AG04450 (cell line): ENCODE measurements around the gene SFRP5. TPM values are rescaled to one million over a fixed set of nuclear protein-coding genes. Genes with fewer than 3 reads are reported as not detected.

ENCODE experiments used
- CTCF ChIA-PET: fragments of 300-600, 350-600 bp; formaldehyde crosslinking; extraction: SDS; loops from one replicate; lab custom pipeline; 2022; ENCODE audit warnings: antibody characterized with exemption, inconsistent platforms; lab: Charles Lee
- POLR2A ChIA-PET: fragments of 350-600 bp; formaldehyde crosslinking; extraction: SDS; loops from one replicate; lab custom pipeline; 2021; ENCODE audit warnings: antibody characterized with exemption, inconsistent platforms; lab: Yijun Ruan, JAX
- DNase-seq: peaks from one replicate; pipeline ENCODE4 v3.0.0-alpha.2; 2011; ENCODE audit warnings: low read depth, low spot score
- H3K27ac ChIP-seq: one replicate; pipeline ENCODE4 v1.5.1; 2012; ENCODE audit warnings: low read depth, low read length, control low read depth
- H3K27me3 ChIP-seq: one replicate; pipeline ENCODE4 v1.6.0; 2012; ENCODE audit warnings: low read length; ENCODE audit not compliant: control insufficient read depth, insufficient read depth
- H3K4me3 ChIP-seq: 2 replicates; pipeline ENCODE4 v1.5.1; 2011; ENCODE audit warnings: mild to moderate bottlenecking, low read depth, low read length, control low read depth
- H3K9me3 ChIP-seq: 2 replicates; pipeline ENCODE4 v1.5.1; 2012; ENCODE audit warnings: low read length; ENCODE audit not compliant: control insufficient read depth, insufficient read depth
- polyA plus RNA-seq: library from polyadenylated mRNA; depleted of rRNA; stranded (reverse); fragments of >200 nt; gene quantifications from 2 replicates; pipeline ENCODE4 v1.2.3, GENCODE V29; 2011
- TF ChIP-seq, protein P1 (sequence below): IDR thresholded peaks from 2 replicates; pipeline ENCODE4 v1.5.1; 2011; ENCODE audit warnings: low read depth, low read length, control low read depth, inconsistent platforms

The SFRP5 gene
- polyA plus RNA-seq, 1 experiment = not detected

DNA sequence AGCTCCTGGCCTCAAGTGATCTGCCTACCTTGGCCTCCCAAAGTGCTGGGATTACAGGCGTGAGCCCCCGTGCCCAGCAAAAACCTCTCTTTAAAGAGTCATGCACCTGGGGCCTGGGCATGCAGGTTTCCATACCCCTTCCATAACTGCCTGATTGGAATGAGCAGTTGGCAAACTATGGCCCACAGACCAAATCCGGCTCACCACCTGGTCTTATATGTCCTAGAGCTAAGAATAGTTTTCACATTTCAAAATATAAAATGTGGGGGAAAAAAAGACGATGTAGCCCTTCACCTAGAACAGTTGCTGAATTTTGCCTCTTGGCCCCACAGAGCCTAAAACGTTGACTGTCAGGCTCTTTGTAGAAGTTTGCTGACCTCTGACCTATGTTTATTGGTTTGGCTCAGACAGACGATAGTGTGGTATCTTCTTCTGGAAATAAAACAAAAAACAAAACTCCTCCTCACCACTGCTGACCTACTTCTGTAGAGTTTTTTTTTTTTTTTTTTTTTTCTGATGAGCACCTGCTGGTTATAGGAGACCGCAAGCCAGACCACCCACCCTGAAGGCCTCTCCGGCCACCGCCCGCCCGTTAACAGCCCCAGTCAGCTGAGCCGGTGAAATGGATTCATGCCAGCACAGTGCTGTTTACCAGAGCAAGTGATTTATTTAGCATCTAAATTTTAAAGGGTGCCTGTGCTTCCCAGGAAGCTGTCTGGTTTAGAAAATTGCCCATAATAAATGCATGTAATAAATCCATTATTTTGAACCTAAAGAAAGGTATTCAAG, 33.5 kb upstream of the SFRP5 start:
- Histone ChIP-seq H3K4me3 (no peak overlapping the region), H3K27me3 (peaks cover 5% of the 10 kb centered on the region), H3K27ac (no peak overlapping the region), H3K9me3 (no peaks in the 10 kb centered on the region)
- ChIA-PET POLR2A (no interaction called here), CTCF (interaction anchor here (0.7 to 1.9 kb wide), 4 partner anchors 13 to 248 kb away, joined by 3 to 7 read pairs (median 4); no protein-coding TSS in a partner anchor)
- TF ChIP-seq, protein P1, sequence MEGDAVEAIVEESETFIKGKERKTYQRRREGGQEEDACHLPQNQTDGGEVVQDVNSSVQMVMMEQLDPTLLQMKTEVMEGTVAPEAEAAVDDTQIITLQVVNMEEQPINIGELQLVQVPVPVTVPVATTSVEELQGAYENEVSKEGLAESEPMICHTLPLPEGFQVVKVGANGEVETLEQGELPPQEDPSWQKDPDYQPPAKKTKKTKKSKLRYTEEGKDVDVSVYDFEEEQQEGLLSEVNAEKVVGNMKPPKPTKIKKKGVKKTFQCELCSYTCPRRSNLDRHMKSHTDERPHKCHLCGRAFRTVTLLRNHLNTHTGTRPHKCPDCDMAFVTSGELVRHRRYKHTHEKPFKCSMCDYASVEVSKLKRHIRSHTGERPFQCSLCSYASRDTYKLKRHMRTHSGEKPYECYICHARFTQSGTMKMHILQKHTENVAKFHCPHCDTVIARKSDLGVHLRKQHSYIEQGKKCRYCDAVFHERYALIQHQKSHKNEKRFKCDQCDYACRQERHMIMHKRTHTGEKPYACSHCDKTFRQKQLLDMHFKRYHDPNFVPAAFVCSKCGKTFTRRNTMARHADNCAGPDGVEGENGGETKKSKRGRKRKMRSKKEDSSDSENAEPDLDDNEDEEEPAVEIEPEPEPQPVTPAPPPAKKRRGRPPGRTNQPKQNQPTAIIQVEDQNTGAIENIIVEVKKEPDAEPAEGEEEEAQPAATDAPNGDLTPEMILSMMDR = no peak
- DNase-seq = no peak

DNA sequence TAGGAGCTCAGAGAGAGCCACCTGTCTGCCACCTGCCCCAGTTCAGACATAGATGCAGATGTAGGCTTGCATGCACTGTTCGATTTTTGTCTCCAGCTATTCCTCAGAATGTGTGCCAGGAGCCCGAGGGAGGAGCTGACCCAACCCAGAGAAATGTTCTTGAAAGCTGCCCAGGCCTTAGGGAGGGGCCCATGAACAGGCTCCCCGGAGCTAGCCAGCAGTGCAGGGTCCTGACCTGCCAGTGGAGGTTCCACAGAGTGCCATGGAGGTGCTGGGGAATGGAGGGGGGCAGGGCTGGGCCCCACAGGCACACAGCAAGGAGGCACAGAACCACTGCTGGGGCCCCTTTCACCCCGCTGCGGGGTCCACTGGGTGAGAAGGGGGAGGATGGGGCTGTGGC, 29.6 kb upstream of the SFRP5 start:
- no peak overlapping the region for H3K27ac ChIP-seq
- peaks cover 7% of the 10 kb centered on the region for H3K27me3 ChIP-seq
- CTCF ChIA-PET = interaction anchor here (0.6 to 1.5 kb wide), 2 partner anchors 9 to 66 kb away, joined by 3 to 9 read pairs; no protein-coding TSS in a partner anchor
- POLR2A ChIA-PET = no interaction called here
- TF ChIP-seq, protein P1 = no peak
- DNase-seq = no peak
- H3K9me3 ChIP-seq = no peaks in the 10 kb centered on the region
- no peak overlapping the region for H3K4me3 ChIP-seq

DNA sequence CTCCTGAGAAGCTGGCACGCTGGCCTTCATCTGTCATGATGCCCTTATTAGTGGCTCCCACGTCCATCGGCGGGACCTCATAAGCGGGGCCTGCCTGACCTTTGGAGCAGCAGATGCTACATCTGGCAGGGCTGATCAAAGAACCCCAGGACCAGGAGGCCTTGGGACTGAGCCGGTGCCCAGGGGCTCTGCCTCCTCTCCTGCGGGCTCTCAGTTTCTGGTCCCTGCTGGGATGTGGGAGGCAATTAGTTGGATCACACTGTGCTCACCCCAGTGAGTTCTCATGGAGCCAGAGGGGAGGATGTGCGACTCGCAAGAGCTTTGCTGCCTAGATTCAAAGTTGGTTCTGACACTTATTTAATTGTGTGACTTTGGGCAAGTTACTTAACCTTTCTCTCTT, 28.7 kb upstream of the SFRP5 start:
- Histone ChIP-seq H3K27me3 (peaks cover 4% of the 10 kb centered on the region), H3K9me3 (no peaks in the 10 kb centered on the region), H3K27ac (no peak overlapping the region), H3K4me3 (no peak overlapping the region)
- TF ChIP-seq, protein P1 = no peak
- ChIA-PET CTCF (no interaction called here), POLR2A (no interaction called here)
- no peak for DNase-seq

DNA sequence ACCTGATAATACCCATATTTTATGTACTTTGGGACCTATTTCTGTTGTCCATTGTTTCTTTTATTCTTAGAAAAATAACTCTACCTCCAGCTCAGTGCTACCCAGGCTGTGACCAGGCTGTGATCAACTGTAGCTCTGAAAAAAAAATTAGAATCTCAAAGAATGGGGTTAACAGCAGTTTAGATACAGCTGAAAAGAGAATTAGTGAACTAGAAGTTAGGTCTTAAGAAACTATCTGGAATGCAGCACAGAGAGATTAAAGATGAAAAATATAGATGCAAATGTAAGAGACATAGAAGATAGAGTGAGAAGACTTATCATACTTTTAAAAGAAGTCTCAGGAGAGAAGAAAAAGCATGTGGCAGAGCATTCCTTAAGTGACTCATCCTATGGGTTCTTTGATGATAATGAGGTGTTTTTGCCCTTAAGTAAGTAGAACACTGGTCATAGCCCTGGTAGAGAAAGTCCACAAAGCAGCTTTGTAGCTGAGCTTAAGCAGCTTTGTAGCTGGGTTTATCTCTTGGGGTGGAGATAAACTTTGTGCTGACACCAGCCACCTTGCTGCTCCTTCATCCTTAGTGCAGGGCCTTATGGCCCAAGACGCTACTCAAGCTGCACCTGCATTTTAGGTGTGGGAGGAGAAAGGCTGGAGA, 27.3 kb upstream of the SFRP5 start:
- POLR2A ChIA-PET = no interaction called here
- Histone ChIP-seq H3K9me3 (no peaks in the 10 kb centered on the region), H3K4me3 (no peak overlapping the region), H3K27me3 (peaks cover 2% of the 10 kb centered on the region), H3K27ac (no peak overlapping the region)
- CTCF ChIA-PET = no interaction called here
- no peak for DNase-seq
- TF ChIP-seq, protein P1 = no peak

DNA sequence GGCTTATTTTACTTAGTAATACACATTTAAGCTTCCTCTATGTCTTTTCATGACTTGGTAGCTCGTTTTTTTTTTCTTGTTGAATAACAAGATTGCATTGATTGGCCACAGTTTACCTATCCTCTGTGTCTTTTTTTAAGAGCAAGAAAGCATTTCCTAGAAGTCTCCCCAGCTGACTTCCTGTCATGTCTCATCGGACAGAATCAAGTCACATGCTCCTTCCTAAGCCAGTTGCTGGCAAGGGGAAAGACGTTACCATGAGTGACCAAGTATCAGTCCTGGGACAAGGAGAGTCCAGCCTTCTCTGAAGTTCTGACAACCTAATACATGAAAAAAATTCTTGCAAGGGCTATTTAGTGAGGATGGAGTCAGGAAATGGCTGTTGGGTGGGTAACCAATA, 24.9 kb upstream of the SFRP5 start:
- DNase-seq = no peak
- H3K27me3 ChIP-seq = peaks cover 3% of the 10 kb centered on the region
- no peak overlapping the region for H3K27ac ChIP-seq
- H3K4me3 ChIP-seq = no peak overlapping the region
- TF ChIP-seq, protein P1 = no peak
- H3K9me3 ChIP-seq = no peaks in the 10 kb centered on the region
- CTCF ChIA-PET = no interaction called here
- POLR2A ChIA-PET = no interaction called here
